Measurements from ENCODE around the gene UCMA.

UCMA gene

DNA sequence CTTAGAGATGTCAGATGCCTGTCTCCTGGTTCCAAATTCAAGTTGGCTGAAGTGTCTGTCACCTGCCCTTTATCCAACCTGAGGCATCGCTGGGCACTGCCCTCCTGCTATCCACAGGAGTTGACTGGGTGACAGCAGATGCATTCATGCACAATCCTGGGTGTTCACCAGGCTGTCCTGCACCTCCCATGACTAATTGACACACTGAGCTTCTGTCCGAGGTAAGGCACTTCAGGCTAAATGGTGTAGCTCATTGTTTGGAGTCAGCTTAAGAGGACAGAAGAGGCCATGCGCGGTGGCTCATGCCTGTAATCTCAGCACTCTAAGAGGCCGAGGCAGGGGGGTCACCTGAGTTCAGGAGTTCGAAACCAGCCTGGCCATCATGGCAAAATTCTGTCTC lies 2.4 kb downstream of the UCMA start:
- DNase-seq (ENCODE audit: low spot score), result no peak

GRCh38 chr10:13231190-13231589 lies 3.0 kb downstream of the UCMA start:
- DNase-seq (ENCODE audit: low spot score), result no peak

DNA sequence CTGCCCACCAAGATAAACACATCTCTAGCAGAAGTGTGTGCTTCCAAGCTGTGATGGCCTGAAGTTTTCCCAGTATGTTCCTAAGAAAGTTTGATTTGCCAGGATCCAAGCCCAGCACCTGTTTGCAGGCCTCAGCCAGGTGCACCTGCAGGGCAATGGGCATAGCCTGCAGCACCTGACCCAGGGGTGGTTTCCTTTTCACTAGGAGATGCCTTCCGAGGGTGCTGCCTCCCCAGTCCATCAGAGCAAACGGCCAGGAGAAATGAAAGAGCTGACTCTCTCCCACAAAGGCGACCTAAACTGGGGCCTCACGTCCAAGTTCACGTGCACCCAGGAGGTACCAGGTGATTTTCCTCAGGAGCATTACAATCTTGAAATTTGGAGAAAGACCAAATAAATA lies 7.1 kb downstream of the UCMA start:
- no peak for DNase-seq (ENCODE audit: low spot score)

- no peak for DNase-seq (ENCODE audit: low spot score)
Measured at GRCh38 chr10:13225601-13226000, 8.6 kb downstream of the UCMA start.

DNA sequence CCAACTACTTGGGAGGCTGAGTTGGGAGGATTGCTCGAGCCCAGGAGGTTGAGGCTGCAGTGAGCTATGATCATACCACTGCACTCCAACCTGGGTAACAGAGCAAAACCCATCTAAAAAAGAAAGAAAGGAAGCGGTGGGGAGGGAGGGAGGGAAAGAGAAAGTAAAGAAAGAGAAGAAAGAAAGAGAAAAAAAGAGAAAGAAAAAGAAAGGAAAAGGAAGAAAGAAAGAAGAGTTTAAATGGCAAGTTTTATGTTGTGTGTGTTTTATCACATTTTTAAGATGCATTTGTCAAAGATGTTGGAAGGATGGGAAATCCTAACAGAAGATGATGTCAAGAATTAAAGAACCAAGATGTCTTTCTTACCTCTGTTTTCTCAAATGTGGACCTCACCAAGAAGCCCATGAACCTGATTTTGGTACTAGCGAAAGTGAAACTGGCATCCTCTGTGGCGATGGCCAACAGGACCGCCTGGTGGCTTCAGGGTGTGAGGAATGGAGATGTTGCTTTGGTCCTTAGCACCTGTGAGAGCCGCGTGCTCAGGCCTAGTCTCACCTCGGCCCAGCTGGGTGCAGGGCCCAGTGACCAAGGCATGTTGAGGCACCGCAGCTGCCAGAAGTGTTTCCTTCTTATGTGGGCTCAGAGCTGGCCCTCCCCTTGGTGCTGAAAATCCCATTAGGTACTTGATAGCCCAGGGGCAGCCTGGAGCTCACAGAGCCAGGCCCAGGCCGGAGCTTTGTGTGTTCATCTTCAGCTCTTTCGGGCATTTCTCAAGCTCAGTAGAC lies 9.8 kb downstream of the UCMA start:
- no peak for DNase-seq (ENCODE audit: low spot score)

- no peak for DNase-seq (ENCODE audit: low spot score)
Measured at GRCh38 chr10:13223241-13223640, 10.9 kb downstream of the UCMA start.

DNA sequence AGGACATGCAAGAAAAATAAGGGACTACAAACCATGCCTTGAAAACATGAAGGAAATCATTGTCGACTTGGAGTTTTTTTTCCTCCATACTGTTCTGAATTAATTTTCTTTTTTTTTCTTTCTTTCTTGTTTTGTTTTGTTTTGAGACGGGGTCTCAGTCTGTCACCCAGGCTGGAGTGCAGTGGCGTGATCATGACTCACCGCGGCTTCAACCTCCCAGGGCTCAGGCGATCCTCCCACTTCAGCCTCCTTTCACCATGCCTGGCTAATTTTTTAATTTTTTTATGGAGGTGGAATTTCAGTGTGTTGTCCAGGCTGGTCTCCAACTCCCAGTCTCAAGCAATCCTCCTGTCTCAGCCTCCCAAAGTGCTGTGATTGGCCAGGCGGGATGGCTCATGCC lies 11.6 kb downstream of the UCMA start:
- DNase-seq (ENCODE audit: low spot score), result no peak

- no peak for DNase-seq (ENCODE audit: low spot score)
Measured at GRCh38 chr10:13222151-13222550, 12.0 kb downstream of the UCMA start.

DNA sequence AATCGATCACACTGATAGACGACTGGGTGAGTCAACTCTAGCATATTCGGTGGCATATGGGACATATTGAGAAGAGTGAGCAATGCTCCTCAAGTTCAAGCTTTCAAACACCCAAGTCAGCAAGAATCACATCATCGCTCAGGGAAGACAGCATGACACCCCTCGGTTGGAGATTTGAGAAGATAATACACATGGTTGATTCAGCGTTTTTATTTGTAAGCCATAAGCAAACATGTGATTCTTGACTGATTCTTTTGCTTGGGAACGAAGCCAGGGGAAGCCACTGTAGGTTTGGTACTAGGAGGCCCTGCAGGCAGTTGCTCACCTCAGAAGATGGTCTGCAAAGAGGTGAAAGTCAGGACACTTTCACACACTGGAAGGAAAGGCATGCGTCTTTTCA lies 12.6 kb downstream of the UCMA start:
- no peak for DNase-seq (ENCODE audit: low spot score)

DNA sequence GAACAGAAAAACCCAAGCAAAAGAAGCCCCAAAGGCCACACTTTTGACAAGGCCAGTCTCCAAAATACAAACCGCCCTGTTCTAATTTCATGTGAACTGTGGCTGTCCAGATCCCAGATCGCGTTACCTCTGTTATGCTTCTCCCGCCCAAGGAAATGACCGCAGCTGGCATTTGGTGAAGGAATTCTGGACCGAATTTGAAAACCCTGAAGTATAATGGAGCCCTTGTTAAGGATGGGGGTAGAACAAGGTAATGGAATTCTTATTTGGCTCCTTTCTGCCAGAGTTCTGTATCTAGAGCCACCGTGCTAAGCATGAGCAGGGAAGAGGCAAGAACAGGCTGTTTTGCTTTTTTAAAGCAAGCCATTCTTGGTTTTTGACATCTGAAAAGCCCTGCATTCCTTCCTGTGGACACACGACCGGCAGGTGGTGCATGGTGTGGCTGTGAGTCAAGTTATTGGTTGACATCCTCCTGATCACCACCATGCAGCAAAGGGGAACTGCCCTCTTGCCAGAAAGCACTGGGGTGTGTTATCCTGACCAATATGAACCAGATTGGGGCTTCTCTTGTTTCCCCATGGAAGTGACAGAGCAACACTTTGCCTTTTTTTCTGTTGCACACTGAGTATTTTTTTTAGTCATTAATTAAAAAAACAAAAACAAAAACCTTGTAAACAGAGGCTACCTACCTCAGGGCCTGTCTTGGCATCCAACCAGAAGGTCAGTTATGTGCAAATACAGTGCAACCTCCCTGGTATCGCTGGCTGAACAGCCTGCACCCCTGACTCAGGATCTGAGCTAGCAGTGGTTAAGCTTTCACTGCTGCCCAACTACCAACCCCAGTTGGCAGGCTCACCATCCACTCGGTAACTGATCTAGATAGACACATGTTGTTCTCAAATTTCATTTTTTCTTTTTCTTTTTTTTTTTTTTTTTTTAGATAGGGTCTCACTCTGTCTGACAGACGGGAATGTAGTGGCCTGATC lies 14.2 kb downstream of the UCMA start:
- peak; percentile 73 for DNase-seq (ENCODE audit: low spot score)

DNA sequence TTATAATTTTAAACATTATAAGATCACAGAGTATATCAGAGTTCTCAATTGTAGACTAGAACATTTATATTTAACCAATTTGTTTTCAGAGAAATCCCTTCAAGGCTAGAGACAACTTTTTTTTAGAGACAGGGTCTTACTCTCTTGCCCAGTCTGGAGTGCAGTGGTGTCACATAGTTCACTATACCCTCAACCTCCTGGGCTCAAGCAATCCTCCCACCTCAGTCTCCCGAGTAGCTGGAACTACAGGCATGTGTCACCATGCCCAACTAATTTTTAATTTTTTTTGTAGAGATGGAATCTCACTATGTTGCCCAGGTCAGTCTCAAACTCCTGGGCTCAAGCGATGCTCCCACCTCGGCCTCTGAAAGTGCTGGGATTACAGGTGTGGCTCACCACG lies 15.3 kb downstream of the UCMA start:
- DNase-seq (ENCODE audit: low spot score), result no peak

- no peak for DNase-seq (ENCODE audit: low spot score)
Measured at GRCh38 chr10:13213163-13213562, 21.0 kb downstream of the UCMA start.

DNA sequence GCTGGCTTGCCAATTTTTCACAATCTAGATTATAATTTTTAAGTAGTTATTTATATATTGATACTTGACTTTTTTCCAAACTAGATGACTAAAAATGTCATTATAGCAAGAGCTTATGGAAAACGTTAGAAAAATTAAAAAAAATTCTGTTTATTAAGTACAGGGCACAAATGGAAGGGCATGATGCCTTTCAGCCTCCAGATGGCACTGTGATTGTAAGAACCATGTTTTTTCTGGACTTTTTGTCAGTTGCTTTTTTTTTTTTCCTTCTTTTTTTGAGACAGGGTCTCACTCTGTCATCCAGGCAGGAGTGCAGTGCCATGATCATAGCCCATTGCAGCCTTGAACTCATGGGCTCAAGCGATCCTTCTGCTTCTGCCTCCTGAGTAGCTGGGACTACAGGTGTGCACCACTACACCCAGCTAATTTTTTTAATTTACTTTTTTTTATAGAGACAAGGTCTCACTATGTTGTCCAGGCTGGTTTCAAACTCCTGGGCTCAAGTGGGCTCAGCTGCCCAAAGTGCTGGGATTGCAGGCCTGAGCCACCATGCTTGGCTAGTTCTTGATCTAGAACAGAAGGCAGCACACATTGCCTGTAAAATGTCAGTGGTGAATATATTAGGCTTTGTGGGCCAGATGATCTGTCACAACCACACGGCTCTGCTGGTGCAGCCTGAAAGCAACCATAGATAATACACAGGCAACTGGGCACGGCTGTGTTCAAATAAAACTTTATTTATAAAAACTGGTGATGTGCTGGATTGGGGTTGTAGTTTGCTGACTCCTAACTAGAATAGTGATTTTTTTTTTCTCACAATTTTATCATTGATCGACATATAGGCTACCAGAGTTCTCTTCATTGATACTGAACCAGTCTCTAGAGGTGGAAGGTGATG lies 27.4 kb downstream of the UCMA start:
- peak; percentile 46 for DNase-seq (ENCODE audit: low spot score)

GRCh38 chr10:13206091-13206490 lies 28.1 kb downstream of the UCMA start:
- no peak for DNase-seq (ENCODE audit: low spot score)

DNA sequence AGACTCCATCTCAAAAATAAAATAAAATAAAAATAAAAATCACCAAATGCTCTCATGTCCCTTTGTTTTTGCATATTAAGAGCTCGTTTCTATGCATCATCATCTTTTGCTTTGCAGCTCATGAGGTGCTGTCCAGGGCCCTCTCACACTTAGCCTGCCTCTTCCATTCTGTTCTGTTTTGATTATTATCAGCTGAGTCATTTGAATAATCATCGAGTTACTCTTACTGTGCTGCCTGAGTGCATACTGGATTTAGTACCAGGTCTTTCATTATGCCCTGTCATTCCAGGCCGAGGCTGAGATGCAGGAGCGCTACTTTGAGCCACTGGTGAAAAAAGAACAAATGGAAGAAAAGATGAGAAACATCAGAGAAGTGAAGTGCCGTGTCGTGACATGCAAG lies 33.0 kb downstream of the UCMA start:
- DNase-seq (ENCODE audit: low spot score), result peak; percentile 44

DNA sequence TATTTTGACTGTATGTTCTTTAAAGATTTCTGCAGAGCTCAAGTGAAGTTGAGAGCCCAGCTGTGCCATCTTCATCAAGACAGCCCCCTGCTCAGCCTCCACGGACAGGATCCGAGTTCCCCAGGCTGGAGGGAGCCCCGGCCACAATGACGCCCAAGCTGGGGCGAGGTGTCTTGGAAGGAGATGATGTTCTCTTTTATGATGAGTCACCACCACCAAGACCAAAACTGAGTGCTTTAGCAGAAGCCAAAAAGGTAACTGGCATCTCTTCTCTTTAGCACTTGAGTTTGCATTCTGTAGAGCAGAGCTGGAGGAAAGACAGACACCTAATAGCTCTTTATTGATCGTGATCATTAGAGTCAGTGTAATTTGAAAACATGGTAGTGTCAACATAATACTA lies 39.2 kb downstream of the UCMA start:
- DNase-seq (ENCODE audit: low spot score), result no peak

DNA sequence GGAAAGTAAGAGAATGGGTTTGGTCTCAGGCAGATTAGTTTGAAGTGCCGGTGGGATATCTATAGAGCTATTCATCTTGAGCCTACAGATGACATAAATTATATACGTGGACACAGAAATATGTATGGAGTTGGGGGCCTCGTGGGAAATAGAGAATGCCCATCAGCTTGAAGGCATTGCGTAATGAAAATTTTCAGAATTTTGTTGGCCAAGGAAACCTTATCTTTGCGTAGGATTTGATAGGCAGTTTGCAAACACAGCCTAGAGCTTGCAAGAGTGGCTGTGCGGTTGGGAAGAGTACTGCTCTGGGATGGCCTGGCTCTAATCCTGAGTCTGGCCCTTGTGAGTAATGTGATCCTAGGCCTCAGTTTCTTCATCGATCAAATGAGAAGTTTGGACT lies 40.5 kb downstream of the UCMA start:
- no peak for DNase-seq (ENCODE audit: low spot score)

DNA sequence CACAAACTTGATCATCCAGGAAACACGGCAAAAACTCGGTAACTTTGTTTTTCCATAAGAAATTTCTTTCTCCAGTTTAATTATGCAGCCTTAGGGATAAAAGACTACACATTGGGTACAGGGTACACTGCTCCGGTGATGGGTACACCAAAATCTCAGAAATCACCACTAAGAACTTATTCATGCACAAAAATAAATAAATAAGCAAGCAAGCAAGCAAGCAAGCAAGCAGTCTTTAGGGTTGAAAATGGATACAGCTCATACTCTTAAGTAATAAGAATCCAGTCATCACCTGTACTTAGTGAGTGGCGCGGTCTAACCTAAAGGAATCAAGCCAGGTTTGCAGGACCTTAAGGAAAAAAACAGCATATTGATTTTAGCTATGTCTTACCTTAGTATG lies 42.8 kb downstream of the UCMA start:
- DNase-seq (ENCODE audit: low spot score), result no peak

DNA sequence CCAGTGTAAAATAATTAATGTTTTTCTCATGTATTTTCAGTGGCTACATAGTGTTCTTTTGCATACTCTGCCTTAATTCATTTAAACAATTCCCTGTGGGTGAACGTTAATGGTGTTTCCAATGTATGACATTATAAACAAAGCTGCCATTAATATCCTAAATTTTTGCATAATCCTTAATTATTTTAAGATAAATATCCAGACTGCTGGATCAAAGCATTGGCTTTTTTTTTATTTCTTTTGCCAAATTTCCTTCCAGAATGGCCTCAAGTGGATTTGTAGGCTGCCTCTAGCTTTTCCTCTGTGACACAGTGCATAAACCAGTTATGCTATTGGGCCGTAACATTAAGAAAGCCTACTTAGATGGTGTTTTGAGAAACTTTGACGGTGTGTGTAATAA lies 43.4 kb downstream of the UCMA start:
- DNase-seq (ENCODE audit: low spot score), result no peak

- DNase-seq (ENCODE audit: low spot score), result no peak
Measured at GRCh38 chr10:13189961-13190360, 44.2 kb downstream of the UCMA start.

DNA sequence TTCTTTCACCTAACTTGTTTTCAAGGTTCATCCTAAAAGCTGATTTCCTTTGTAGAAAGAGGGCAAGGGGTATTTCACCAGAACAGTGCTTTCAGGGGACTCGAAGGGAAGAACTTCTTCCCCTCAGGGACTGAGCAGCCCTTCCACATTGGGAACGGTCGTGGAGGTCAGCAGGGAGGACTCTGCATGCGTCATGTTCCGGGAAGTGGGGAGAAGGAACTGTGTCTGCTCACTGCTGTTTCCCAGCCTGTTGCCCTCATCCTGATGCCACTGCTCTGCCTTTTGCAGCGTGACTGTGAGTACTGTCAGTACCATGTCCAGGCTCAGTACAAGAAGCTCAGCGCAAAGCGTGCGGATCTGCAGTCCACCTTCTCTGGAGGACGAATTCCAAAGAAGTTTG lies 45.6 kb downstream of the UCMA start:
- no peak for DNase-seq (ENCODE audit: low spot score)

DNA sequence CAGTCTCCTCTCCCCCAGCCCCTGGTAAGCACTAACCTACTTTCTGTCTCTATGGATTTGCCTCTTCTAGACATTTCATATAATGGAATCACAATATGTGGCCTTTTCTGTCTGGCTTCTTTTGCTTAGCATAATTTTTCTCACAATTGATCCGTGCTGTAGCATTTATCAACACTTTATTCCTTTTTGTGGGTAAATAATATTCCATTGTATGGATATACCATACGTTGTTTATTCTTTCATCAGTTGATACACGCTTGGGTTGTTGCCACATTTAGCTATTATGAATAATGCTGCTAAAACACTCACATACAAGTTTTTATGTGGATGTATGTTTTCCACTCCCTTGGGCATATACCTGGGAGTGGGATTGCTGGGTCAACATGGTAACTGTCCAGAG lies 47.0 kb downstream of the UCMA start:
- no peak for DNase-seq (ENCODE audit: low spot score)

Data from RKO (cell line).